HCT116 (cell line): ENCODE measurements around the gene ANKRD40CL.

Source experiments
- EZH2 ChIP-seq: fragments of 200-600 bp; sonication (generic); IDR thresholded peaks from 2 replicates; pipeline ENCODE4 v1.6.1; 2017; ENCODE audit warnings: antibody characterized with exemption, mixed run types
- EZH2phosphoT487 ChIP-seq: fragments of 200-600 bp; IDR thresholded peaks from 2 replicates; pipeline ENCODE4 v1.6.1; 2018; ENCODE audit warnings: antibody characterized with exemption, borderline replicate concordance
- YY1 ChIP-seq: IDR thresholded peaks from 2 replicates; pipeline ENCODE4 v1.6.1; 2011; ENCODE audit warnings: low read length, low read depth, moderate library complexity, mild to moderate bottlenecking; ENCODE audit not compliant: insufficient replicate concordance; ENCODE audit errors: extremely low read depth
- ZNF274 ChIP-seq: fragments of 200-500 bp; sonication (Bioruptor generic); IDR thresholded peaks from 2 replicates; pipeline ENCODE4 v1.6.1; 2014; ENCODE audit warnings: mild to moderate bottlenecking, low read depth, low read length, inconsistent platforms
- TF ChIP-seq, protein P1 (sequence below), 3 experiments: fragments of 200-600 bp in 1 of 3; sonication (generic) in 1 of 3; IDR thresholded peaks in 2 of 3; conservative IDR thresholded peaks in 1 of 3; 2 replicates each; pipeline ENCODE4 v1.5.1; 2012 to 2017; ENCODE audit warnings: low read depth in 2 of 3, low read length in 2 of 3, antibody characterized with exemption in 1 of 3, borderline replicate concordance in 1 of 3, control low read depth in 1 of 3, mild to moderate bottlenecking in 1 of 3, mixed read lengths in 1 of 3, mixed run types in 1 of 3, moderate library complexity in 1 of 3; ENCODE audit not compliant: insufficient read depth in 1 of 3

DNA sequence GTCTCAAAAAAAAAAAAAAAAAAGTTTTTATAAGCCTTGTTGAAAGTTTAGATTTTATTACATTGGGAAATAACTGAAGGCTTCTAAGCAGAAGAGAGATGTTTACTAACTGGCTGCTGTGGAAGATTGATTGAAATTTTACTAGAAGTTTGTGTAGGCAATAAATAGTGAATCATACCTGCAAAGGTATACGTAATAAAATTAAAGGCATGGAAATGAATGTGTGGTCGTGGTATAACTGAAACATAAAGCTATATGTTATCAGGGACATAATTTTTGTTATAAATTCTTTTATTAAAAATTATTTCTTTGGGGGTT lies 39.2 kb downstream of the ANKRD40CL start:
- TF ChIP-seq, protein P1, sequence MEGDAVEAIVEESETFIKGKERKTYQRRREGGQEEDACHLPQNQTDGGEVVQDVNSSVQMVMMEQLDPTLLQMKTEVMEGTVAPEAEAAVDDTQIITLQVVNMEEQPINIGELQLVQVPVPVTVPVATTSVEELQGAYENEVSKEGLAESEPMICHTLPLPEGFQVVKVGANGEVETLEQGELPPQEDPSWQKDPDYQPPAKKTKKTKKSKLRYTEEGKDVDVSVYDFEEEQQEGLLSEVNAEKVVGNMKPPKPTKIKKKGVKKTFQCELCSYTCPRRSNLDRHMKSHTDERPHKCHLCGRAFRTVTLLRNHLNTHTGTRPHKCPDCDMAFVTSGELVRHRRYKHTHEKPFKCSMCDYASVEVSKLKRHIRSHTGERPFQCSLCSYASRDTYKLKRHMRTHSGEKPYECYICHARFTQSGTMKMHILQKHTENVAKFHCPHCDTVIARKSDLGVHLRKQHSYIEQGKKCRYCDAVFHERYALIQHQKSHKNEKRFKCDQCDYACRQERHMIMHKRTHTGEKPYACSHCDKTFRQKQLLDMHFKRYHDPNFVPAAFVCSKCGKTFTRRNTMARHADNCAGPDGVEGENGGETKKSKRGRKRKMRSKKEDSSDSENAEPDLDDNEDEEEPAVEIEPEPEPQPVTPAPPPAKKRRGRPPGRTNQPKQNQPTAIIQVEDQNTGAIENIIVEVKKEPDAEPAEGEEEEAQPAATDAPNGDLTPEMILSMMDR (IDR thresholded peaks at IDR 0.05 in 2 of 3, conservative IDR thresholded peaks at IDR 0.05 in 1 of 3; ENCODE audit: borderline replicate concordance in 1 of 3, insufficient read depth in 1 of 3, low read depth in 2 of 3, low read length in 2 of 3), result no peak
- TF ChIP-seq EZH2 (no peak), EZH2phosphoT487 (no peak), YY1 (no peak), ZNF274 (no peak)
